HS-5 (cell line): ENCODE results near the gene MPRIP.

ENCODE experiments used
- DNase-seq: peaks from one replicate; pipeline ENCODE4 v3.0.0-alpha.2; 2012; ENCODE audit warnings: low read depth

The MPRIP gene

GRCh38 chr17:17086585-17086984 lies 44.3 kb downstream of the MPRIP start:
- DNase-seq, result no peak

GRCh38 chr17:17087424-17088015 lies 45.3 kb downstream of the MPRIP start:
- no peak for DNase-seq

- no peak for DNase-seq
Observed at GRCh38 chr17:17088086-17088485, 45.8 kb downstream of the MPRIP start.

- no peak for DNase-seq
Observed at GRCh38 chr17:17088541-17089525, 46.6 kb downstream of the MPRIP start.

- no peak for DNase-seq
Observed at GRCh38 chr17:17089796-17090641, 47.8 kb downstream of the MPRIP start.

GRCh38 chr17:17090642-17091103 lies 48.4 kb downstream of the MPRIP start:
- no peak for DNase-seq

- DNase-seq, result no peak
Observed at GRCh38 chr17:17091276-17091675, 49.0 kb downstream of the MPRIP start.

- no peak for DNase-seq
Observed at GRCh38 chr17:17091856-17092756, 49.8 kb downstream of the MPRIP start.

- DNase-seq, result no peak
Observed at GRCh38 chr17:17093764-17094163, 51.5 kb downstream of the MPRIP start.

- no peak for DNase-seq
Observed at GRCh38 chr17:17096438-17097178, 54.4 kb downstream of the MPRIP start.

- no peak for DNase-seq
Observed at GRCh38 chr17:17097763-17098345, 55.6 kb downstream of the MPRIP start.

GRCh38 chr17:17098551-17099179 lies 56.4 kb downstream of the MPRIP start:
- DNase-seq, result no peak

GRCh38 chr17:17102176-17102575 lies 59.9 kb downstream of the MPRIP start:
- no peak for DNase-seq

GRCh38 chr17:17103160-17103559 lies 60.9 kb downstream of the MPRIP start:
- DNase-seq, result no peak

- no peak for DNase-seq
Observed at GRCh38 chr17:17104036-17104435, 61.8 kb downstream of the MPRIP start.

GRCh38 chr17:17104494-17104893 lies 62.2 kb downstream of the MPRIP start:
- no peak for DNase-seq

GRCh38 chr17:17105976-17106375 lies 63.7 kb downstream of the MPRIP start:
- DNase-seq, result no peak

GRCh38 chr17:17106756-17107155 lies 64.5 kb downstream of the MPRIP start:
- no peak for DNase-seq

- DNase-seq, result no peak
Observed at GRCh38 chr17:17107281-17107680, 65.0 kb downstream of the MPRIP start.
